Hippocampal formation (tissue), 2 donors: ENCODE results near the gene LRRC4C.
"Not testable (repeated sequence)": the region's sequence is repeated elsewhere in the genome, so short reads cannot be mapped to it uniquely, and the experiment has no call there.

ENCODE experiments used
- DNase-seq, 2 donors: peaks; one replicate each; lab custom pipeline; 2025; lab: John Stamatoyannopoulos, UW

LRRC4C gene

GRCh38 chr11:40689823-40690222 lies 769.6 kb downstream of the LRRC4C start:
- DNase-seq: no peak

- DNase-seq: no peak
Observed at GRCh38 chr11:40688369-40688768, 771.1 kb downstream of the LRRC4C start.

DNA sequence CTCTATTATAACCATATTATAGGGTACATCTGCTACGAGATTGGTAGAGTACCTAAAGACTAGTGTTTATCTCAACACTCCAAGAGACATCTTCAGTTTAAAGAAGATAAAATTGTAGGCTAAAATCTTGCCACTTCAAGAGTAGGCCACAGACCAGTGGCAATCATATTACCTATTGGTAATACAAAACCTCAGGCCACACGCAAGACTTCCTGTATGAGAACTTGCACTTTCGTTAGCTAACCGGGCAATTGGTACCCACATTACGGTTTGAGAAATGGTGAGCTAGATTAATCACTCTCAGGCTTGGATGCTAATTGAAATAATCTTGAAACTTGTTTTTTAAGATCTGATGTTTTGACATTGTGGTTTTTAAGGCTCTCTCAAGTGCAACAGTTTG lies 772.7 kb downstream of the LRRC4C start:
- no peak for DNase-seq

GRCh38 chr11:40683010-40683409 lies 776.4 kb downstream of the LRRC4C start:
- DNase-seq: no peak

DNA sequence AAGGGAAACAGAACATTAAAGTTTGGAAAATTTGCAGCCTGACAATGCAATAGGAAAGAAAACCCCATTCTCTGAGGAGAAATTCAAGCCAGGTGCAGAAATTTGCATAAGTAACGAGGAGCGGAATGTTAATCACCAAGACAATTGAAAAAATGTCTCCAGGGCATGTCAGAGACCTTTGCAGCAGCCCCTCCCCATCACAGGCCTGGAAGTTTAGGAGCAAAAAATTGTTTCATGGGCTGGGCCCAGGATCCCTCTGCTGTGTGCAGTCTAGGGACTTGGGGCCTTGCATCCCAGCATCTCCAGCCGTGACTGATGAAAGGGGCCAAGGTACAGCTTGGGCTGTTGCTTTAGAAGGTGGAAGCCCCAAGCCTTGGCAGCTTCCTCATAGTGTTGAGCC lies 780.2 kb downstream of the LRRC4C start:
- DNase-seq: no peak

- no peak for DNase-seq
Observed at GRCh38 chr11:40647295-40647694, 812.2 kb downstream of the LRRC4C start.

GRCh38 chr11:40642284-40642683 lies 817.2 kb downstream of the LRRC4C start:
- DNase-seq: no peak

GRCh38 chr11:40619654-40620053 lies 839.8 kb downstream of the LRRC4C start:
- DNase-seq: no peak

DNA sequence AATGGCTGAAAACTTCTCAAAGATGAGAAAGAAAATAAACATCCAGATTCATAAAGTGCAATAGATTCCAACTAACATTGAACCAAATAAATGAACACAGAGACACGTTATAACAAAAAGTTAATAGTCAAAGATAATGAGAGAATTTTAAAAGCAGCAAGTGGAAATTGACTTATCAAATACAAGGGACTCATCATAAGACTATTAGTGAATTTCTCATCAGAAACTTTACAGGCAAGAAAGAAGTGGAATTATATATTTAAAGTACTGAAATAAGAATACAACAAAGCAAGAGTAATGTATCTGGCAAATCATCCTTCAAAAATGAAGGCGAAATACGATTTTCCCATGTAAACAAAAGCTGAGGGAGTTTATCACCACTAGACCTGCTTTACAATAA lies 852.7 kb downstream of the LRRC4C start:
- DNase-seq: no peak

- DNase-seq: no peak
Observed at GRCh38 chr11:40602866-40603552, 856.4 kb downstream of the LRRC4C start.

GRCh38 chr11:40597546-40598113 lies 861.8 kb downstream of the LRRC4C start:
- DNase-seq: no peak

- no peak for DNase-seq
Observed at GRCh38 chr11:40573254-40573891, 886.1 kb downstream of the LRRC4C start.

GRCh38 chr11:40569947-40570531 lies 889.4 kb downstream of the LRRC4C start:
- DNase-seq: no peak

- DNase-seq: no peak
Observed at GRCh38 chr11:40567392-40567791, 892.1 kb downstream of the LRRC4C start.

GRCh38 chr11:40544162-40544561 lies 915.3 kb downstream of the LRRC4C start:
- DNase-seq: no peak

GRCh38 chr11:40542821-40543220 lies 916.6 kb downstream of the LRRC4C start:
- no peak for DNase-seq

- DNase-seq: no peak
Observed at GRCh38 chr11:40537734-40538133, 921.7 kb downstream of the LRRC4C start.

DNA sequence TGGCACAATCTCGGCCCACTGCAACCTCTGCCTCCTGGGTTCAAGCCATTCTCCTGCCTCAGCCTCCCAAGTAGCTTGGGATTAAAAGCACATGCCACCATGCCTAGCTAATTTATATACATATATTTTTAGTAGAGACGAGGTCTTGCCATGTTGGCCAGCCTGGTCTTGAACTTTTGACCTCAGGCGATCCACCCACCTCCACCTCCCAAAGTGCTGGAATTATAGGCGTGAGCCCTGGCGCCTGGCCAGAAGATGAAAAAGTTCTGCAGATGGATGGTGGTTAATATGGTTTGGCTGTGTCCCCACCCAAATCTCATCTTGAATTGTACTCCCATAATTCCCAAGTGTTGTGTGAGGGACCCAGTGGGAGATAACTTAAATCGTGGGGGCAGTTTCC lies 937.4 kb downstream of the LRRC4C start:
- DNase-seq: not testable (repeated sequence)

GRCh38 chr11:40517122-40517521 lies 942.3 kb downstream of the LRRC4C start:
- no peak for DNase-seq

DNA sequence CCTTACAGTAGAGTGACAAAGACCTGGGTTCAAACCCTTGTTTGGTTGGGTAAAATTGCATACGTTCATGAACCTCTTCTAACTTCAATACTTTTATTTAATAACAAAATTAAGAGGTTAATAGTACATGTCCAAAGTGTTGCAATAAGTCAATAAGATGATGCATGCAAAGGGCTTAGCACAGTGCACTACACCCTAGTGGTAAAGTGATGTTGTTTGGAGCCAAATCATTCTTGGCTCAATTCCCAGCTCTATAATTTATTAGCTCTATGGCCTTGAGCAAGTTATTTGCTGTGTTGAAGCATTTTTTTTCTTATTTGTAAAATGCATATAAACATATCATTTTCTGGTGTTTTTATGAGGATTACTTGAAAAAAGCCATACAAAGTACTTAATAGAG lies 945.3 kb downstream of the LRRC4C start:
- no peak for DNase-seq

GRCh38 chr11:40513281-40513680 lies 946.2 kb downstream of the LRRC4C start:
- no peak for DNase-seq

DNA sequence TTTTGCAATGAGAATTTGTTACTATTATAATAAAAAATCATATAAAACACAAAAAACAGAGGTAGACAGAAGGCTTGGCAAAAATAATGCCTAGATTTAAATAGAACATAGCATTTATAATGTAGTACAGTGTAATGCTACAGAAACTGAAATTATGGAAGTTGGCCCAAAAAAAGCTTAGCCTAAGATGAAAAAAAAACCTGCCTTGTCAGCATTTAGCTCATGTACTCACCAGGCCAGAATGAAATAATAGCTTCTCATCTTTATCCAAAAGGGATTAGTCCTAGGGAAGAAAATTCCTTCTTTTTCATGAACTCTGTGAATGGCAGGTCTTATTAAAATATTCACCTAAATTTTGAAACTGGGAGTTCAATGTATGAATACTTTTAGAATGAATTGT lies 951.1 kb downstream of the LRRC4C start:
- no peak for DNase-seq

DNA sequence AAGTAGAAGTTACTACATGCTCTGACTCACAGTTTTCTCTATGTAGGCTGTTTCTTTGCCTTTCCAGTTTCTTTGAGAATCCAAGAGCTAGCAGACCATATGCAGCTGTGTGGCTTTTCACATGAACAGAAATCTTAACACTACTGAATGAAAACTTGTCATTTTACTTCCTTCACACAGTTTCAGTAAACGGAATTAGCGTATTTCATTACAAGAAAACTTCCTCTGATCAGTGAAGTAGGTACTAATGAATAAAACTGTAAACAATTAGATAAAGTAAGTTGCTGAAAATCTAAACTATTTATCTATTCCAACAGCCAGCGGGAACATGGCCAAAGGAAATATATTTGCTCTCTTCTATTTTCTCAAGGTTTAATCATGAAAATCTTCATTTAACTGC lies 953.2 kb downstream of the LRRC4C start:
- DNase-seq: no peak
